CD4-positive, alpha-beta memory T cell (primary cell): Measurements from ENCODE around the gene CPE. TPM values are rescaled to one million over a fixed set of nuclear protein-coding genes. Genes with fewer than 3 reads are reported as not detected.

Experiments used
- CTCF ChIA-PET: fragments of 350-600 bp; sonication (Branson Sonifier 250); formaldehyde crosslinking; loops from one replicate; lab custom pipeline; 2021; ENCODE audit warnings: inconsistent platforms; ENCODE audit not compliant: partially characterized antibody; lab: Charles Lee
- POLR2A ChIA-PET: fragments of 350-600 bp; sonication (Branson Sonifier 250); formaldehyde crosslinking; loops from one replicate; lab custom pipeline; 2021; ENCODE audit not compliant: partially characterized antibody; lab: Charles Lee
- DNase-seq, 5 donors: peaks; one replicate each; pipeline versions ENCODE4 v3.0.0 to v3.0.0-alpha.2; 2020 to 2022; ENCODE audit warnings: mixed read lengths in 1 of 5
- H3K27ac ChIP-seq: one replicate; pipeline ENCODE4 v1.7.0; 2013; ENCODE audit warnings: low read depth, low read length
- H3K27me3 ChIP-seq: 2 replicates; pipeline ENCODE4 v1.7.0; 2013; ENCODE audit warnings: mild to moderate bottlenecking, low read length, moderate library complexity; ENCODE audit not compliant: insufficient read depth
- H3K36me3 ChIP-seq: 2 replicates; pipeline ENCODE4 v1.7.0; 2013; ENCODE audit warnings: mild to moderate bottlenecking, low read length, moderate library complexity; ENCODE audit not compliant: insufficient read depth
- H3K4me1 ChIP-seq: 2 replicates; pipeline ENCODE4 v1.7.0; 2013; ENCODE audit warnings: mild to moderate bottlenecking, low read length, moderate library complexity; ENCODE audit not compliant: insufficient read depth
- H3K4me3 ChIP-seq, 2 donors: one replicate each; pipeline ENCODE4 v1.7.0; 2013; ENCODE audit warnings: low read length in 2 of 2, mild to moderate bottlenecking in 1 of 2
- H3K9me3 ChIP-seq, 2 donors: one replicate each; pipeline ENCODE4 v1.7.0; 2013; ENCODE audit warnings: low read length in 2 of 2, control low read depth in 1 of 2; ENCODE audit not compliant: control insufficient read depth in 1 of 2
- H3K27ac Mint-ChIP-seq, 7 donors: one replicate each; pipeline ENCODE4 v1.8.0; 2020 to 2021; ENCODE audit warnings: mixed read lengths in 7 of 7, mild to moderate bottlenecking in 6 of 7, inconsistent platforms in 3 of 7, moderate library complexity in 3 of 7
- H3K27me3 Mint-ChIP-seq, 2 donors: one replicate each; pipeline ENCODE4 v1.8.0; 2020 to 2021; ENCODE audit warnings: mixed read lengths in 2 of 2
- H3K36me3 Mint-ChIP-seq, 2 donors: one replicate each; pipeline ENCODE4 v1.8.0; 2020 to 2021; ENCODE audit warnings: mixed read lengths in 2 of 2, inconsistent platforms in 1 of 2, mild to moderate bottlenecking in 1 of 2
- H3K4me1 Mint-ChIP-seq, 4 donors: one replicate each; pipeline ENCODE4 v1.8.0; 2020 to 2021; ENCODE audit warnings: mixed read lengths in 4 of 4, mild to moderate bottlenecking in 1 of 4
- H3K4me3 Mint-ChIP-seq, 8 donors: one replicate each; pipeline ENCODE4 v1.8.0; 2020 to 2021; ENCODE audit warnings: mixed read lengths in 8 of 8, mild to moderate bottlenecking in 7 of 8, moderate library complexity in 6 of 8, inconsistent platforms in 3 of 8
- H3K9me3 Mint-ChIP-seq, 8 donors: one replicate each; pipeline ENCODE4 v1.8.0; 2020 to 2021; ENCODE audit warnings: mixed read lengths in 8 of 8, mild to moderate bottlenecking in 5 of 8, inconsistent platforms in 3 of 8, moderate library complexity in 1 of 8
- intact Hi-C: fragments of 100-400 bp; cut with micrococcal nuclease; formaldehyde crosslinking; loops from one replicate; pipeline ENCODE4 v1.15.1; 2023
- polyA plus RNA-seq, 2 donors: library from polyadenylated mRNA; unstranded; fragments of 300-500 nt; fragmentation: Illumina TruSeq; gene quantifications; one replicate each; pipeline ENCODE4 v1.2.3, GENCODE V29; 2021
- total RNA-seq, 2 experiments: library from RNA; stranded (reverse); gene quantifications; one replicate each; pipeline ENCODE4 v1.2.3, GENCODE V29; 2021

The CPE gene
- total and polyA plus RNA-seq, 4 experiments from 2014 or later, result not detected

GRCh38 chr4:165351359-165352130, 27.3 kb upstream of the CPE start:
- CTCF ChIA-PET, result interaction anchor here (1.0 to 1.4 kb wide), 2 partner anchors 18 to 219 kb away, joined by 4 read pairs; no protein-coding TSS in a partner anchor
- no peak for DNase-seq
- no peak overlapping the region for H3K27ac Mint-ChIP-seq
- no peak overlapping the region for H3K4me3 Mint-ChIP-seq
- intact Hi-C loops, result no loop called here
- H3K4me1 ChIP-seq, result no peaks in the 10 kb centered on the region
- H3K27ac ChIP-seq, result no peak overlapping the region
- no peaks in the 10 kb centered on the region for H3K9me3 Mint-ChIP-seq
- no peak overlapping the region for H3K4me3 ChIP-seq
- no peaks in the 10 kb centered on the region for H3K36me3 Mint-ChIP-seq
- no peaks in the 10 kb centered on the region for H3K4me1 Mint-ChIP-seq
- H3K9me3 ChIP-seq, result no peaks in the 10 kb centered on the region
- H3K27me3 Mint-ChIP-seq, result peaks cover 7 to 18% of the 10 kb centered on the region in 2 donors
- POLR2A ChIA-PET, result interaction anchor here (0.6 kb wide), 1 partner anchor 16 kb away, joined by 3 read pairs; no protein-coding TSS in a partner anchor
- H3K36me3 ChIP-seq, result no peaks in the 10 kb centered on the region
- no peaks in the 10 kb centered on the region for H3K27me3 ChIP-seq

GRCh38 chr4:165355900-165356300, 22.9 kb upstream of the CPE start:
- H3K9me3 Mint-ChIP-seq, result no peaks in the 10 kb centered on the region
- POLR2A ChIA-PET, result no interaction called here
- Histone ChIP-seq H3K4me1 (no peaks in the 10 kb centered on the region), H3K4me3 (no peak overlapping the region), H3K36me3 (no peaks in the 10 kb centered on the region), H3K27me3 (no peaks in the 10 kb centered on the region), H3K27ac (no peak overlapping the region), H3K9me3 (no peaks in the 10 kb centered on the region)
- no peak overlapping the region for H3K4me3 Mint-ChIP-seq
- peaks cover 24 to 31% of the 10 kb centered on the region in 2 donors for H3K27me3 Mint-ChIP-seq
- no peaks in the 10 kb centered on the region for H3K4me1 Mint-ChIP-seq
- CTCF ChIA-PET, result interaction anchor here (1.4 kb wide), 1 partner anchor 223 kb away, joined by 4 read pairs; no protein-coding TSS in a partner anchor
- intact Hi-C loops, result no loop called here
- no peak overlapping the region for H3K27ac Mint-ChIP-seq
- H3K36me3 Mint-ChIP-seq, result no peaks in the 10 kb centered on the region
- no peak for DNase-seq

- Mint-ChIP-seq H3K27ac (no peak overlapping the region), H3K9me3 (no peaks in the 10 kb centered on the region), H3K4me1 (no peaks in the 10 kb centered on the region), H3K4me3 (no peak overlapping the region), H3K36me3 (no peaks in the 10 kb centered on the region), H3K27me3 (peaks cover 28 to 30% of the 10 kb centered on the region in 2 donors)
- DNase-seq, result no peak
- Histone ChIP-seq H3K27ac (no peak overlapping the region), H3K36me3 (no peaks in the 10 kb centered on the region), H3K4me3 (no peak overlapping the region), H3K4me1 (no peaks in the 10 kb centered on the region), H3K27me3 (no peaks in the 10 kb centered on the region), H3K9me3 (no peaks in the 10 kb centered on the region)
- POLR2A ChIA-PET, result no interaction called here
- CTCF ChIA-PET, result no interaction called here
- intact Hi-C loops, result no loop called here
Measured at GRCh38 chr4:165359506-165359905, 19.3 kb upstream of the CPE start.

- Histone ChIP-seq H3K9me3 (no peaks in the 10 kb centered on the region), H3K4me1 (no peaks in the 10 kb centered on the region), H3K27ac (no peak overlapping the region), H3K36me3 (no peaks in the 10 kb centered on the region), H3K27me3 (no peaks in the 10 kb centered on the region), H3K4me3 (no peak overlapping the region)
- no peak overlapping the region for H3K4me3 Mint-ChIP-seq
- no peaks in the 10 kb centered on the region for H3K4me1 Mint-ChIP-seq
- ChIA-PET POLR2A (no interaction called here), CTCF (no interaction called here)
- no peaks in the 10 kb centered on the region for H3K36me3 Mint-ChIP-seq
- peaks cover 28 to 30% of the 10 kb centered on the region in 2 donors for H3K27me3 Mint-ChIP-seq
- DNase-seq, result no peak
- no peaks in the 10 kb centered on the region for H3K9me3 Mint-ChIP-seq
- intact Hi-C loops, result no loop called here
- H3K27ac Mint-ChIP-seq, result peak overlapping the region in 1 of 7 donors; percentile 17
Measured at GRCh38 chr4:165360041-165360695, 18.6 kb upstream of the CPE start.

GRCh38 chr4:165360985-165361670, 17.7 kb upstream of the CPE start:
- H3K4me3 Mint-ChIP-seq, result no peak overlapping the region
- no peak overlapping the region for H3K27ac Mint-ChIP-seq
- no peaks in the 10 kb centered on the region for H3K27me3 ChIP-seq
- no peaks in the 10 kb centered on the region for H3K36me3 ChIP-seq
- peaks cover 24 to 28% of the 10 kb centered on the region in 2 donors for H3K27me3 Mint-ChIP-seq
- no peak for DNase-seq
- ChIA-PET CTCF (no interaction called here), POLR2A (no interaction called here)
- H3K4me3 ChIP-seq, result no peak overlapping the region
- H3K36me3 Mint-ChIP-seq, result no peaks in the 10 kb centered on the region
- intact Hi-C loops, result no loop called here
- no peaks in the 10 kb centered on the region for H3K4me1 Mint-ChIP-seq
- no peak overlapping the region for H3K27ac ChIP-seq
- no peaks in the 10 kb centered on the region for H3K9me3 Mint-ChIP-seq
- H3K9me3 ChIP-seq, result no peaks in the 10 kb centered on the region
- no peaks in the 10 kb centered on the region for H3K4me1 ChIP-seq

DNA sequence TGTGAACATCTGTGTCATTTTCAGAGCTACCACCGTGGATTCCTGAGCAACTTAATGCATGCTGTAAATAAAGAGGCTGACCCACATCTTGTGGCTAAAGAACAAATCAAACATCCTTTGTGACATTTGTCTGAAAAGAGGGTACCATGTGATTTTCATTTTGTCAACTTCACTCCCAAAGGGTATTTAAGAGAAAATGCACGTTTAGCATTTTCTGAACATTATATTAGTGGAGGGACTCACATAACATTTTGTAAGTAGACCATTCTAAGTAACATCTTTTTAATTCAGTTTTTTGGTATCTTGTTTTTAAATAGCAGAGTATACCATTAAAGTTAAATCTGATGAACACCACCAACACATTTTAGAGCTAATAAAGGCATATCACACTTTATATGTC, 17.0 kb upstream of the CPE start:
- Mint-ChIP-seq H3K4me1 (no peaks in the 10 kb centered on the region), H3K4me3 (no peak overlapping the region), H3K9me3 (no peaks in the 10 kb centered on the region), H3K27me3 (peaks cover 23 to 28% of the 10 kb centered on the region in 2 donors), H3K27ac (no peak overlapping the region), H3K36me3 (no peaks in the 10 kb centered on the region)
- Histone ChIP-seq H3K27ac (no peak overlapping the region), H3K27me3 (no peaks in the 10 kb centered on the region), H3K9me3 (no peaks in the 10 kb centered on the region), H3K4me3 (no peak overlapping the region), H3K36me3 (no peaks in the 10 kb centered on the region), H3K4me1 (no peaks in the 10 kb centered on the region)
- intact Hi-C loops, result no loop called here
- ChIA-PET POLR2A (no interaction called here), CTCF (no interaction called here)
- no peak for DNase-seq

DNA sequence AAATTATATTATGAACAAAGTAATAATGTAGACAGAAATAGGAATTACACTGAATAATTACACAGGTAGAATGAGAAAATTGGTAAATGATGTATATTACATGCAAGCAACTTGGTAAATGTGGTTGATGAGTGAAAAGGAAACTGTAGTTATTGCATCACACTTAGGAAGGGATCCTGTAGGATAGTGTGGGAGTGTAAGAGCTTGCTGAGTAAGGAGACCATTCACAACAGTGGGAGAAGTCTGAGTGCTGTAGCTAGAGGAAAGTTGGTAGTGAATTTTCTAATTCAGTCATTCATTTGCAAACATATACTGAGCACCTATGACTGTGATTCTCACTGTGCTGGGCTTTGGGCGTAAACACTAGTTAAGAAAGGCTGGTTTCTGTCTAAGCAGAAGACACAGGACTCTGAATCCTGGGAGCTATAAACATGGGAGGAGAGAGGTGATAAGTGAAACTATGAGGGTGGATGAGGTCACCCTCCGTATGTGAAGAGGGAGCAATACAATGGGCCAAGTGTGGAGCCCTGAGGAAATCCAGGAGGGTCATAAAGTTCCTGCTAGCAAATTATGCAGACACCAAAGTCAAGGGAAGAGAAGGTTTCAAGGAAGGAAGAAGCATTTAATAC, 14.2 kb upstream of the CPE start:
- CTCF ChIA-PET, result no interaction called here
- no peak overlapping the region for H3K4me3 Mint-ChIP-seq
- POLR2A ChIA-PET, result no interaction called here

More for the DNA sequence above, 14.2 kb upstream of the CPE start:
- Mint-ChIP-seq H3K9me3 (no peaks in the 10 kb centered on the region), H3K27me3 (peaks cover 15 to 21% of the 10 kb centered on the region in 2 donors), H3K36me3 (no peaks in the 10 kb centered on the region), H3K27ac (no peak overlapping the region), H3K4me1 (no peaks in the 10 kb centered on the region)
- no peaks in the 10 kb centered on the region for H3K36me3 ChIP-seq
- H3K4me1 ChIP-seq, result no peaks in the 10 kb centered on the region
- no peak overlapping the region for H3K4me3 ChIP-seq
- intact Hi-C loops, result no loop called here
- no peak for DNase-seq
- H3K27ac ChIP-seq, result no peak overlapping the region
- no peaks in the 10 kb centered on the region for H3K27me3 ChIP-seq
- no peaks in the 10 kb centered on the region for H3K9me3 ChIP-seq
